Measurements from ENCODE around the gene LSM8.

Gene LSM8

GRCh38 chr7:118217210-118217619 is 33.3 kb downstream of the LSM8 start:
- no peaks in the 10 kb centered on the region for H3K9me3 ChIP-seq (ENCODE audit: control insufficient read depth, insufficient read depth, low read depth, low read length)
- POLR2A ChIA-PET: no interaction called here
- no peaks in the 10 kb centered on the region for H3K36me3 ChIP-seq (ENCODE audit: control insufficient read depth in 2 of 2, insufficient read depth in 1 of 2, low read length in 2 of 2)
- TF ChIP-seq ZNF16 (tag by site-specific recombination; IDR thresholded peaks at IDR 0.05; ENCODE audit: low read depth): no peak
- TF ChIP-seq ZNF391 (tag by site-specific recombination; IDR thresholded peaks at IDR 0.05; ENCODE audit: borderline replicate concordance, low read depth): no peak
- no peak for TF ChIP-seq GFI1B (tag by site-specific recombination; IDR thresholded peaks at IDR 0.05)
- no peak for TF ChIP-seq ZNF335 (tag by site-specific recombination; conservative IDR thresholded peaks at IDR 0.05)
- no peak for TF ChIP-seq ZNF629 (tag by site-specific recombination; IDR thresholded peaks at IDR 0.05)
- peaks cover 6% of the 10 kb centered on the region; the same call in 1 of the 2 replicates for H3K4me1 ChIP-seq (ENCODE audit: control insufficient read depth, insufficient read depth, low read length)
- no peak overlapping the region for H3K4me3 ChIP-seq (ENCODE audit: low read depth, low read length)
- CTCF ChIA-PET: no interaction called here
- H3K27ac ChIP-seq (ENCODE audit: extremely low read depth, low read depth, low read length): no peak overlapping the region

GRCh38 chr7:118218413-118219156 is 34.6 kb downstream of the LSM8 start:
- CTCF ChIA-PET: interaction anchor here (0.6 kb wide), 1 partner anchor 13 kb away, joined by 3 read pairs; no protein-coding TSS in a partner anchor
- TF ChIP-seq ZSCAN16 (tag by site-specific recombination; IDR thresholded peaks at IDR 0.05) (no peak), ZSCAN5A (tag by site-specific recombination; IDR thresholded peaks at IDR 0.05) (no peak), ZIC2 (tag by site-specific recombination; IDR thresholded peaks at IDR 0.05) (no peak), ZNF174 (tag by site-specific recombination; IDR thresholded peaks at IDR 0.05) (no peak), ZNF433 (tag by site-specific recombination; IDR thresholded peaks at IDR 0.05; ENCODE audit: low read depth) (no peak), ZNF221 (tag by site-specific recombination; IDR thresholded peaks at IDR 0.05; ENCODE audit: borderline replicate concordance) (no peak), ZNF518A (tag by site-specific recombination; conservative IDR thresholded peaks at IDR 0.05; ENCODE audit: low read depth) (no peak), ZNF548 (tag by site-specific recombination; IDR thresholded peaks at IDR 0.05) (no peak), EGR2 (tag by site-specific recombination; IDR thresholded peaks at IDR 0.05; ENCODE audit: low read depth) (no peak), ZBTB26 (tag by site-specific recombination; optimal IDR thresholded peaks at IDR 0.05) (no peak)
- no peaks in the 10 kb centered on the region for H3K9me3 ChIP-seq (ENCODE audit: control insufficient read depth, insufficient read depth, low read depth, low read length)
- H3K4me3 ChIP-seq (ENCODE audit: low read depth, low read length): no peak overlapping the region
- H3K4me1 ChIP-seq (ENCODE audit: control insufficient read depth, insufficient read depth, low read length): peaks cover 6% of the 10 kb centered on the region; the same call in 1 of the 2 replicates
- H3K27ac ChIP-seq (ENCODE audit: extremely low read depth, low read depth, low read length): no peak overlapping the region
- H3K36me3 ChIP-seq (ENCODE audit: control insufficient read depth in 2 of 2, insufficient read depth in 1 of 2, low read length in 2 of 2): no peaks in the 10 kb centered on the region
- POLR2A ChIA-PET: no interaction called here
